Measurements from ENCODE around the gene LDLRAD3. TPM values are rescaled to one million over a fixed set of nuclear protein-coding genes. Genes with fewer than 3 reads are reported as not detected.
"Not testable (repeated sequence)": the region's sequence is repeated elsewhere in the genome, so short reads cannot be mapped to it uniquely, and the experiment has no call there.

The LDLRAD3 gene
- polyA plus RNA-seq, 1 donor (not counting 4 experiments of a cell fraction or from before 2014, with no cell fraction given), result 13.1 TPM

- peak; percentile 44 for DNase-seq (ENCODE audit: low read depth, low spot score)
- Histone ChIP-seq H4K20me1 (ENCODE audit: control insufficient read depth, extremely low read depth, insufficient read depth, low read length) (no peaks in the 10 kb centered on the region), H3K9me1 (ENCODE audit: control insufficient read depth, extremely low read depth, insufficient read depth, low read length) (no peaks in the 10 kb centered on the region), H3K4me3 (ENCODE audit: control insufficient read depth in 2 of 3, extremely low read depth in 1 of 3, insufficient read depth in 2 of 3, low read depth in 1 of 3, low read length in 3 of 3) (no peak overlapping the region), H3K4me2 (ENCODE audit: control insufficient read depth, extremely low read depth, insufficient read depth, low read depth, low read length) (peak overlapping the region; percentile 40), H3K27ac (ENCODE audit: control insufficient read depth, insufficient read depth, low read length) (peak overlapping the region; percentile 33), H3K4me1 (ENCODE audit: control insufficient read depth, extremely low read depth, insufficient read depth, low read length) (peaks cover 18% of the 10 kb centered on the region), H3K9ac (ENCODE audit: control insufficient read depth, extremely low read depth, insufficient read depth, low read length) (no peak overlapping the region), H3K79me2 (ENCODE audit: control insufficient read depth, insufficient read depth, low read length) (no peaks in the 10 kb centered on the region), H3K9me3 (ENCODE audit: control insufficient read depth, low read depth, low read length) (no peaks in the 10 kb centered on the region), H2AFZ (ENCODE audit: control insufficient read depth, low read length) (no peak overlapping the region), H3K27me3 (ENCODE audit: control insufficient read depth, extremely low read depth, insufficient read depth, low read length) (no peaks in the 10 kb centered on the region), H3K36me3 (ENCODE audit: control insufficient read depth in 2 of 2, extremely low read depth in 1 of 2, insufficient read depth in 2 of 2, low read length in 2 of 2) (no peaks in the 10 kb centered on the region)
- dilution Hi-C loops (cut with MboI; ENCODE audit: extremely low pct_ligation_motif_present, low sequenced_read_pairs), result no loop called here
- peak; percentile 98 for FAIRE-seq
- TF ChIP-seq, protein P1, sequence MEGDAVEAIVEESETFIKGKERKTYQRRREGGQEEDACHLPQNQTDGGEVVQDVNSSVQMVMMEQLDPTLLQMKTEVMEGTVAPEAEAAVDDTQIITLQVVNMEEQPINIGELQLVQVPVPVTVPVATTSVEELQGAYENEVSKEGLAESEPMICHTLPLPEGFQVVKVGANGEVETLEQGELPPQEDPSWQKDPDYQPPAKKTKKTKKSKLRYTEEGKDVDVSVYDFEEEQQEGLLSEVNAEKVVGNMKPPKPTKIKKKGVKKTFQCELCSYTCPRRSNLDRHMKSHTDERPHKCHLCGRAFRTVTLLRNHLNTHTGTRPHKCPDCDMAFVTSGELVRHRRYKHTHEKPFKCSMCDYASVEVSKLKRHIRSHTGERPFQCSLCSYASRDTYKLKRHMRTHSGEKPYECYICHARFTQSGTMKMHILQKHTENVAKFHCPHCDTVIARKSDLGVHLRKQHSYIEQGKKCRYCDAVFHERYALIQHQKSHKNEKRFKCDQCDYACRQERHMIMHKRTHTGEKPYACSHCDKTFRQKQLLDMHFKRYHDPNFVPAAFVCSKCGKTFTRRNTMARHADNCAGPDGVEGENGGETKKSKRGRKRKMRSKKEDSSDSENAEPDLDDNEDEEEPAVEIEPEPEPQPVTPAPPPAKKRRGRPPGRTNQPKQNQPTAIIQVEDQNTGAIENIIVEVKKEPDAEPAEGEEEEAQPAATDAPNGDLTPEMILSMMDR (optimal IDR thresholded peaks at IDR 0.05 in 1 of 3, IDR thresholded peaks at IDR 0.05 in 1 of 3, conservative IDR thresholded peaks at IDR 0.05 in 1 of 3; ENCODE audit: extremely low read depth in 1 of 3, insufficient read depth in 2 of 3, low read length in 3 of 3), result no peak
- no peak for TF ChIP-seq EZH2 (IDR thresholded peaks at IDR 0.05; ENCODE audit: low read length)
These were observed 36.0 kb upstream of the LDLRAD3 start for GRCh38 chr11:35907648-35908431.

GRCh38 chr11:35908432-35908771 is 35.5 kb upstream of the LDLRAD3 start:
- dilution Hi-C loops (cut with MboI; ENCODE audit: extremely low pct_ligation_motif_present, low sequenced_read_pairs); H3K27me3 ChIP-seq (ENCODE audit: control insufficient read depth, extremely low read depth, insufficient read depth, low read length); H3K9me3 ChIP-seq (ENCODE audit: control insufficient read depth, low read depth, low read length); H3K9me1 ChIP-seq (ENCODE audit: control insufficient read depth, extremely low read depth, insufficient read depth, low read length); H3K4me3 ChIP-seq (ENCODE audit: control insufficient read depth in 2 of 3, extremely low read depth in 1 of 3, insufficient read depth in 2 of 3, low read depth in 1 of 3, low read length in 3 of 3); H3K36me3 ChIP-seq (ENCODE audit: control insufficient read depth in 2 of 2, extremely low read depth in 1 of 2, insufficient read depth in 2 of 2, low read length in 2 of 2); H4K20me1 ChIP-seq (ENCODE audit: control insufficient read depth, extremely low read depth, insufficient read depth, low read length); H3K9ac ChIP-seq (ENCODE audit: control insufficient read depth, extremely low read depth, insufficient read depth, low read length); H2AFZ ChIP-seq (ENCODE audit: control insufficient read depth, low read length); H3K79me2 ChIP-seq (ENCODE audit: control insufficient read depth, insufficient read depth, low read length); DNase-seq (ENCODE audit: low read depth, low spot score); FAIRE-seq: not testable (repeated sequence)
- peak overlapping the region; percentile 40 for H3K4me2 ChIP-seq (ENCODE audit: control insufficient read depth, extremely low read depth, insufficient read depth, low read depth, low read length)
- H3K4me1 ChIP-seq (ENCODE audit: control insufficient read depth, extremely low read depth, insufficient read depth, low read length), result peaks cover 18% of the 10 kb centered on the region
- H3K27ac ChIP-seq (ENCODE audit: control insufficient read depth, insufficient read depth, low read length), result peak overlapping the region; percentile 33

Data from keratinocyte (primary cell).